ENCODE measurements around the gene NUDT2.

DNA sequence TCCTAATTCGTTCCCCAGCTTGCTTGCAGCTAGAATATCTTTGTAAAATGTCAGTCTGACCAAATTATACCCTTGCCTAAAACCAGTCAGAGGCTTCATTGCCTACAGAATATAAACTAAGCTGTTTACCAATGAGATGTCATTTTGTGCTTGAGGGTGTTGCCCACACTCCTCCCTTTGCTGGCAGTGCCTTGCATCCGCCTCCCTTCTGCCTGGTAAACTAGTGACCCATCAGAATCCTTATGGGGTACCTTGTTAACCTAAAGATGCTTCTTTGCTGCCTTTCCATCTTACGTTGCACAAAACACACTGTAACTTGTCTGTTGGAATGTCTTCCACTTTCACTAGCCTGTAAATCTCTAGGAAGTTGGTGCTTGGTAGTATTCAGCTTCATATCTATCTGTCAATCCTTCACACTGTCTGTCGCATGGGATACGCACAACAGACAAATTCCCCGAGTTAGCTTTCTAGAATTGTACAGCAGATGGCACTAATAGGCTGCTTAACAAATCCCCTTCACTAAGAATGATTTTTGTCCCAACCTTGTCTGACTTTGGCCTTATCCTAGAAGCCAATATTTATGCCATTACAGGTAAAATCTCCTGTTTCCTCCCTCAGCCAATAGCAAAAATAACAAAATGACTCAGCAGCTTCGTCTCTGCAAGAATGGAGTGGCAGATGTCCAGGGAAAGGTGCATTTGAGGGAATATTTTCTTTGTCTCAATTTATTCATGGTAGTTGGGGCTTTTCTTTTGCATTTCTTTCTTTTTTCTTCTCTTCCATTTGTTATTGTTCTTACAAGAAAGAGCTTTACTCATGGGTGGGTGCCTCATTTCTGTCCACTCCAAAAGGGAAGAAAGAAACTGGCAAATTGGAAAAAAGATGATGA lies 3.0 kb downstream of the NUDT2 start:
- TF ChIP-seq, protein P1, sequence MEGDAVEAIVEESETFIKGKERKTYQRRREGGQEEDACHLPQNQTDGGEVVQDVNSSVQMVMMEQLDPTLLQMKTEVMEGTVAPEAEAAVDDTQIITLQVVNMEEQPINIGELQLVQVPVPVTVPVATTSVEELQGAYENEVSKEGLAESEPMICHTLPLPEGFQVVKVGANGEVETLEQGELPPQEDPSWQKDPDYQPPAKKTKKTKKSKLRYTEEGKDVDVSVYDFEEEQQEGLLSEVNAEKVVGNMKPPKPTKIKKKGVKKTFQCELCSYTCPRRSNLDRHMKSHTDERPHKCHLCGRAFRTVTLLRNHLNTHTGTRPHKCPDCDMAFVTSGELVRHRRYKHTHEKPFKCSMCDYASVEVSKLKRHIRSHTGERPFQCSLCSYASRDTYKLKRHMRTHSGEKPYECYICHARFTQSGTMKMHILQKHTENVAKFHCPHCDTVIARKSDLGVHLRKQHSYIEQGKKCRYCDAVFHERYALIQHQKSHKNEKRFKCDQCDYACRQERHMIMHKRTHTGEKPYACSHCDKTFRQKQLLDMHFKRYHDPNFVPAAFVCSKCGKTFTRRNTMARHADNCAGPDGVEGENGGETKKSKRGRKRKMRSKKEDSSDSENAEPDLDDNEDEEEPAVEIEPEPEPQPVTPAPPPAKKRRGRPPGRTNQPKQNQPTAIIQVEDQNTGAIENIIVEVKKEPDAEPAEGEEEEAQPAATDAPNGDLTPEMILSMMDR (IDR thresholded peaks at IDR 0.05; ENCODE audit: insufficient read depth, low read depth, low read length) = peak; percentile 59
- no peak for TF ChIP-seq EZH2 (IDR thresholded peaks at IDR 0.05; ENCODE audit: insufficient read depth, low read length)
